Measurements from ENCODE around the gene ANKRD34A. TPM values are rescaled to one million over a fixed set of nuclear protein-coding genes. Genes with fewer than 3 reads are reported as not detected.

The ANKRD34A gene
- polyA plus RNA-seq, 1 donor from 2014 or later, result 1.7 TPM

DNA sequence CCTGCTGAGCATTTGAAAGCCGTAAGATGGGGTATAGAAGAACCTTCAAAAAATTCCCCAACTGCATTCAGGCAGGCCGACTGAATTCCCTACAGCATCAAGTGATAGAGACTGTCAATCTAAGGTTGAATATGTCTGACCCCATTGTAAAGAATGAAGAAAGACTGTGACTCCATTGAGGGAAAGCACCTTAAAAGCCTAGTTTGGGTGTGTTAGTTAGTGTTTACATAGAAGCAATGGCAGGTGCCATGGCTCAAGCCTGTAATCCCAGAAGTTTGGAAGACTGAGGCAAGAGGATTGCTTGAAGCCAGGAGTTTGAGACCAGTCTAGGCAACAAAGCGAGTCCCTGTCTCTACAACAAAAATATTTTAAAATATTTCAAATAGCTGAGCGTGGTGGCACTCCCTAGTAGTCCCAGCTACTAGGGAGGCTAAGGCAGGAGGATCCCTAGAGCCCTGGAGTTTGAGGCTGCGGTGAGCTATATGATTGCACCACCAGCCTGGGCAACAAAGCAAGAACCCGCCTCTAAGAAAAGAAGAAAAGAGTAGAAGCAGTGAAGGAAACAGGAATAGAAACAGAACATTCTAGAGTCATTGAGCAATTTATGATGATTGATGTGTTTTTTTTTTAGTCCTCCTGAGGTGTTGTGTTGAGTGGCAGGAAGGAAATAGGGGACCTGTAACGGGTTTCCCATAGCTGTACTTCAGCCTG, 15.5 kb upstream of the ANKRD34A start:
- no peak overlapping the region for H2AFZ ChIP-seq (ENCODE audit: low read depth, low read length)
- no peaks in the 10 kb centered on the region for H3F3A ChIP-seq (ENCODE audit: insufficient read depth, low read length, poor library complexity, severe bottlenecking)
- H3K9me2 ChIP-seq (ENCODE audit: insufficient read depth, low read length), result no peaks in the 10 kb centered on the region
- H3K27ac ChIP-seq (ENCODE audit: low read length), result peak overlapping the region; percentile 90
- peak overlapping the region; percentile 21 for H3K4me2 ChIP-seq (ENCODE audit: low read length)
- peak overlapping the region; percentile 57 for H3K9ac ChIP-seq (ENCODE audit: low read length)
- peak overlapping the region; percentile 49 for H3K4me3 ChIP-seq (ENCODE audit: low read length)
- H3K79me2 ChIP-seq (replicated peaks; ENCODE audit: insufficient read depth, low read length), result no peaks in the 10 kb centered on the region
- no peaks in the 10 kb centered on the region for H3K36me3 ChIP-seq (ENCODE audit: insufficient read depth, low read length)
- TF ChIP-seq, protein P1, sequence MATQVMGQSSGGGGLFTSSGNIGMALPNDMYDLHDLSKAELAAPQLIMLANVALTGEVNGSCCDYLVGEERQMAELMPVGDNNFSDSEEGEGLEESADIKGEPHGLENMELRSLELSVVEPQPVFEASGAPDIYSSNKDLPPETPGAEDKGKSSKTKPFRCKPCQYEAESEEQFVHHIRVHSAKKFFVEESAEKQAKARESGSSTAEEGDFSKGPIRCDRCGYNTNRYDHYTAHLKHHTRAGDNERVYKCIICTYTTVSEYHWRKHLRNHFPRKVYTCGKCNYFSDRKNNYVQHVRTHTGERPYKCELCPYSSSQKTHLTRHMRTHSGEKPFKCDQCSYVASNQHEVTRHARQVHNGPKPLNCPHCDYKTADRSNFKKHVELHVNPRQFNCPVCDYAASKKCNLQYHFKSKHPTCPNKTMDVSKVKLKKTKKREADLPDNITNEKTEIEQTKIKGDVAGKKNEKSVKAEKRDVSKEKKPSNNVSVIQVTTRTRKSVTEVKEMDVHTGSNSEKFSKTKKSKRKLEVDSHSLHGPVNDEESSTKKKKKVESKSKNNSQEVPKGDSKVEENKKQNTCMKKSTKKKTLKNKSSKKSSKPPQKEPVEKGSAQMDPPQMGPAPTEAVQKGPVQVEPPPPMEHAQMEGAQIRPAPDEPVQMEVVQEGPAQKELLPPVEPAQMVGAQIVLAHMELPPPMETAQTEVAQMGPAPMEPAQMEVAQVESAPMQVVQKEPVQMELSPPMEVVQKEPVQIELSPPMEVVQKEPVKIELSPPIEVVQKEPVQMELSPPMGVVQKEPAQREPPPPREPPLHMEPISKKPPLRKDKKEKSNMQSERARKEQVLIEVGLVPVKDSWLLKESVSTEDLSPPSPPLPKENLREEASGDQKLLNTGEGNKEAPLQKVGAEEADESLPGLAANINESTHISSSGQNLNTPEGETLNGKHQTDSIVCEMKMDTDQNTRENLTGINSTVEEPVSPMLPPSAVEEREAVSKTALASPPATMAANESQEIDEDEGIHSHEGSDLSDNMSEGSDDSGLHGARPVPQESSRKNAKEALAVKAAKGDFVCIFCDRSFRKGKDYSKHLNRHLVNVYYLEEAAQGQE (IDR thresholded peaks at IDR 0.05; ENCODE audit: borderline replicate concordance), result peak; percentile 21
- TF ChIP-seq POLR2AphosphoS5 (IDR thresholded peaks at IDR 0.05) (peak; percentile 24), EZH2 (IDR thresholded peaks at IDR 0.05; ENCODE audit: borderline replicate concordance, insufficient read depth, low read length, poor library complexity, severe bottlenecking) (no peak), TAF1 (IDR thresholded peaks at IDR 0.05; ENCODE audit: low read depth) (no peak), MXI1 (conservative IDR thresholded peaks at IDR 0.05; ENCODE audit: poor library complexity, severe bottlenecking) (no peak), SMC3 (conservative IDR thresholded peaks at IDR 0.05; ENCODE audit: poor library complexity) (no peak)
- H3K9me3 ChIP-seq (ENCODE audit: low read length), result no peaks in the 10 kb centered on the region
- H4K20me1 ChIP-seq (ENCODE audit: insufficient read depth), result no peaks in the 10 kb centered on the region
- no peaks in the 10 kb centered on the region for H3K27me3 ChIP-seq (ENCODE audit: insufficient read depth, low read depth, low read length)

DNA sequence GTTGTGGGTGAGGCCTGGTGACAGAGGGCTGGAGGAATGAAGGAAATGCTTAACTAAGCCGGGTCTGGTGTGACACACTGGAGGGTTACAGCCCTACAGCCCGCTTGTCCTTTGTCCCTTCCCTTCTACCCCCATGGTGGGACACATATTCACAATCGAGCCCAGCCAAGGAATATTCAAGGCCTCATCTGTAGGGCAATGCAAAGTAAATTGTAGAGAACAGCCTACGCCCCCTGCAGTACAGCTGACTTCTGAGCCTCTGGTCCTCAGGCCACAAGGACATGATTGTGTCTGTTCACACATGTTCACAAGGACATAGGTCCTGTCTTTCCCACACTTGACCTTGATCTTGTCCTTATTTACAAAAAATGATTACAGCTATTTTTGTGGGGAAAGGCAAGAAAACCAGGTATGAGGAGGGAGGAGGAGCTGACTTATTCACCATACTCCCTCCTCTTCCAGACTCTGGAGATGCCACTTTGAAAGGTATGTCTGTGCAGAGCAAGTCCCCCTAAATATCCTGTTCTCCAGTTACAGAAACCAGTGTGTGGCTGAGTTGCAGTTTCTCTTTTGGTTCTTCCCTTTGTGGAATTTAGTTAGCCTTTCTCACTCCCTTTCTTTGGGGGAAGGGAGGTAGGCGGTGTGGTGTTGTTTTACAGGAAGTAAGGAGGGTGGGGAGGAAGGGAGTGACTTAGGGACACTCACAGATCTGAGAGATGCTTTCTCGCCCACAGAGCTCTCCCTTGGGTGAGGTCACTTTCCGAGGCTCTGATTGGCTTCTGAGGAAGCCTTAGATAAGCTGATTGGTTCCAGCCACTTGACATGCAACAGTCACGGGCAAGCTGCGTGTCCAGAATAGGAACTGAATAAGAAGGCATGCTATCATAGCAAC, 14.7 kb upstream of the ANKRD34A start:
- H3K27ac ChIP-seq (ENCODE audit: low read length), result peak overlapping the region; percentile 90
- TF ChIP-seq RAD21 (conservative IDR thresholded peaks at IDR 0.05) (no peak), SMC3 (conservative IDR thresholded peaks at IDR 0.05; ENCODE audit: poor library complexity) (no peak), POLR2AphosphoS5 (IDR thresholded peaks at IDR 0.05) (peak; percentile 61), MXI1 (conservative IDR thresholded peaks at IDR 0.05; ENCODE audit: poor library complexity, severe bottlenecking) (no peak), EZH2 (IDR thresholded peaks at IDR 0.05; ENCODE audit: borderline replicate concordance, insufficient read depth, low read length, poor library complexity, severe bottlenecking) (no peak), TAF1 (IDR thresholded peaks at IDR 0.05; ENCODE audit: low read depth) (peak; percentile 45), EP300 (conservative IDR thresholded peaks at IDR 0.05; ENCODE audit: poor library complexity, severe bottlenecking) (no peak)
- TF ChIP-seq, protein P1 (IDR thresholded peaks at IDR 0.05; ENCODE audit: borderline replicate concordance), result peak; percentile 66
- TF ChIP-seq, protein P2, sequence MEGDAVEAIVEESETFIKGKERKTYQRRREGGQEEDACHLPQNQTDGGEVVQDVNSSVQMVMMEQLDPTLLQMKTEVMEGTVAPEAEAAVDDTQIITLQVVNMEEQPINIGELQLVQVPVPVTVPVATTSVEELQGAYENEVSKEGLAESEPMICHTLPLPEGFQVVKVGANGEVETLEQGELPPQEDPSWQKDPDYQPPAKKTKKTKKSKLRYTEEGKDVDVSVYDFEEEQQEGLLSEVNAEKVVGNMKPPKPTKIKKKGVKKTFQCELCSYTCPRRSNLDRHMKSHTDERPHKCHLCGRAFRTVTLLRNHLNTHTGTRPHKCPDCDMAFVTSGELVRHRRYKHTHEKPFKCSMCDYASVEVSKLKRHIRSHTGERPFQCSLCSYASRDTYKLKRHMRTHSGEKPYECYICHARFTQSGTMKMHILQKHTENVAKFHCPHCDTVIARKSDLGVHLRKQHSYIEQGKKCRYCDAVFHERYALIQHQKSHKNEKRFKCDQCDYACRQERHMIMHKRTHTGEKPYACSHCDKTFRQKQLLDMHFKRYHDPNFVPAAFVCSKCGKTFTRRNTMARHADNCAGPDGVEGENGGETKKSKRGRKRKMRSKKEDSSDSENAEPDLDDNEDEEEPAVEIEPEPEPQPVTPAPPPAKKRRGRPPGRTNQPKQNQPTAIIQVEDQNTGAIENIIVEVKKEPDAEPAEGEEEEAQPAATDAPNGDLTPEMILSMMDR (IDR thresholded peaks at IDR 0.05; ENCODE audit: poor library complexity, severe bottlenecking), result peak; percentile 14
- no peaks in the 10 kb centered on the region for H3K27me3 ChIP-seq (ENCODE audit: insufficient read depth, low read depth, low read length)
- H3K36me3 ChIP-seq (ENCODE audit: insufficient read depth, low read length), result no peaks in the 10 kb centered on the region
- peak overlapping the region; percentile 60 for H3K9ac ChIP-seq (ENCODE audit: low read length)
- H3K9me2 ChIP-seq (ENCODE audit: insufficient read depth, low read length), result no peaks in the 10 kb centered on the region
- peak overlapping the region; percentile 49 for H3K4me3 ChIP-seq (ENCODE audit: low read length)
- H3K9me3 ChIP-seq (ENCODE audit: low read length), result no peaks in the 10 kb centered on the region
- H3K4me2 ChIP-seq (ENCODE audit: low read length), result peak overlapping the region; percentile 33
- H2AFZ ChIP-seq (ENCODE audit: low read depth, low read length), result no peak overlapping the region
- H4K20me1 ChIP-seq (ENCODE audit: insufficient read depth), result no peaks in the 10 kb centered on the region
- no peaks in the 10 kb centered on the region for H3K79me2 ChIP-seq (replicated peaks; ENCODE audit: insufficient read depth, low read length)
- H3F3A ChIP-seq (ENCODE audit: insufficient read depth, low read length, poor library complexity, severe bottlenecking), result no peaks in the 10 kb centered on the region

Measured in neural cell (in vitro differentiated cells).